Lung (tissue), 12 donors: ENCODE data around the gene NFATC2. TPM values are rescaled to one million over a fixed set of nuclear protein-coding genes. Genes with fewer than 3 reads are reported as not detected.
A peak's percentile ranks its signal among the peaks of the same experiment; 100 is the strongest.

Experiments
- ATAC-seq: fragments of 200-7000 bp; cut with Tn5 transposase; one replicate; pipeline ENCODE4 v1.9.1; 2020; ENCODE audit warnings: moderate number of reproducible peaks; ENCODE audit not compliant: insufficient read depth, low FRiP score
- DNase-seq, 3 donors: peaks; one replicate each; pipeline ENCODE4 v3.0.0-alpha.2; 2013 to 2017
- H3K27ac ChIP-seq, 2 donors: one replicate each; pipeline ENCODE4 v1.5.1; 2013; ENCODE audit warnings: mild to moderate bottlenecking in 2 of 2, moderate library complexity in 2 of 2, control low read depth in 1 of 2, inconsistent platforms in 1 of 2, low read depth in 1 of 2, low read length in 1 of 2
- H3K27me3 ChIP-seq, 3 donors: one replicate each; pipeline ENCODE4 v1.5.1; 2013; ENCODE audit warnings: low read length in 2 of 3; ENCODE audit not compliant: control insufficient read depth in 3 of 3, insufficient read depth in 3 of 3
- H3K36me3 ChIP-seq, 4 donors: one replicate each; pipeline ENCODE4 v1.5.1; 2013; ENCODE audit warnings: low read length in 4 of 4, mild to moderate bottlenecking in 1 of 4, moderate library complexity in 1 of 4; ENCODE audit not compliant: control insufficient read depth in 4 of 4, insufficient read depth in 4 of 4
- H3K4me1 ChIP-seq, 5 donors: one replicate each; pipeline ENCODE4 v1.5.1; 2013; ENCODE audit warnings: low read length in 5 of 5, mild to moderate bottlenecking in 2 of 5, moderate library complexity in 1 of 5; ENCODE audit not compliant: control insufficient read depth in 5 of 5, insufficient read depth in 5 of 5
- H3K4me3 ChIP-seq: one replicate; pipeline ENCODE4 v1.5.1; 2013; ENCODE audit warnings: mild to moderate bottlenecking, control low read depth, moderate library complexity
- H3K9ac ChIP-seq, 2 donors: one replicate each; pipeline ENCODE4 v1.5.1; 2013; ENCODE audit warnings: low read length in 2 of 2, control low read depth in 1 of 2; ENCODE audit not compliant: insufficient read depth in 1 of 2
- H3K9me3 ChIP-seq, 4 donors: one replicate each; pipeline ENCODE4 v1.5.1; 2013; ENCODE audit warnings: low read length in 3 of 4, mild to moderate bottlenecking in 1 of 4, moderate library complexity in 1 of 4; ENCODE audit not compliant: control insufficient read depth in 4 of 4, insufficient read depth in 3 of 4
- WGBS, 2 donors: extraction: QIAGEN DNeasy Blood & Tissue Kit; methylation state at CpG; one replicate each; pipeline ENCODE4 v1.1.7; 2013; 5-methylcytosine and 5-hydroxymethylcytosine counted together
- polyA plus RNA-seq, 2 donors: library from polyadenylated mRNA; stranded (reverse); fragments of 200-250 nt; gene quantifications; one replicate each; pipeline ENCODE4 v1.2.1, GENCODE V29; 2013
- total RNA-seq, 2 donors: library from RNA; depleted of rRNA in 1 of 2; stranded (reverse); fragments of >200 nt in 1 of 2; gene quantifications; one replicate each; pipeline ENCODE4 v1.2.1, GENCODE V29; 2014 to 2021
- TF ChIP-seq, protein P1 (sequence below): IDR thresholded peaks from 2 replicates; pipeline ENCODE4 v1.5.1; 2012; ENCODE audit warnings: mild to moderate bottlenecking; ENCODE audit errors: control extremely low read depth, extremely low read depth
- donor health status: control.
- donor health status: control.
- donor health status: Bipolar disorder and iron deficiency.
- donor health status: healthy.
- donor health status: DM: yes; HTN: yes; CAD: no.

NFATC2 gene
- total and polyA plus RNA-seq, 4 donors: 1.3 to 8.7 (median 4.7) TPM

DNA sequence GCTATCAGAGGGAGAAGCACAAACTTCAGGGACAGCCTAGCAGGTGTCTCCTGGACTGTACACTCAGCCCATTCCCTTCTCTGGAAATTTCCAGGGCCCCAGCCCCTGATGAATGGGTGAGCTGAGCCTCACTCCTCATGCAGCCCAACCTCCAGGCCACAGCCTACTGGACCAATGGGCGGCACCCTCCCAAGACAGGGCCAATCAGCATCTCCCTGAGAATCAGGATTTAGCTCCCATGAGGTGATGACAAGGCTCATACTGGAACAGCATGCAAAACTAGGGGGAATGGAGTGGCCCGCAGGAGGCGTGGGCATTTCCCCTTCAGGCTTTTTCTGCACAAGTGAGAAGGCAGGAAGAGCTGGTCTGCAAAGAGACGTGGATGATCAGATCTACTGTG, 29.0 kb downstream of the NFATC2 start:
- no peak for DNase-seq
- Histone ChIP-seq H3K36me3 (peaks cover 0 to 7% (median 3%) of the 10 kb centered on the region in 4 donors), H3K27ac (no peak overlapping the region), H3K4me1 (peaks cover 0 to 6% (median 0%) of the 10 kb centered on the region in 5 donors), H3K4me3 (no peak overlapping the region), H3K9me3 (no peaks in the 10 kb centered on the region), H3K9ac (no peak overlapping the region), H3K27me3 (no peaks in the 10 kb centered on the region)
- TF ChIP-seq, protein P1, sequence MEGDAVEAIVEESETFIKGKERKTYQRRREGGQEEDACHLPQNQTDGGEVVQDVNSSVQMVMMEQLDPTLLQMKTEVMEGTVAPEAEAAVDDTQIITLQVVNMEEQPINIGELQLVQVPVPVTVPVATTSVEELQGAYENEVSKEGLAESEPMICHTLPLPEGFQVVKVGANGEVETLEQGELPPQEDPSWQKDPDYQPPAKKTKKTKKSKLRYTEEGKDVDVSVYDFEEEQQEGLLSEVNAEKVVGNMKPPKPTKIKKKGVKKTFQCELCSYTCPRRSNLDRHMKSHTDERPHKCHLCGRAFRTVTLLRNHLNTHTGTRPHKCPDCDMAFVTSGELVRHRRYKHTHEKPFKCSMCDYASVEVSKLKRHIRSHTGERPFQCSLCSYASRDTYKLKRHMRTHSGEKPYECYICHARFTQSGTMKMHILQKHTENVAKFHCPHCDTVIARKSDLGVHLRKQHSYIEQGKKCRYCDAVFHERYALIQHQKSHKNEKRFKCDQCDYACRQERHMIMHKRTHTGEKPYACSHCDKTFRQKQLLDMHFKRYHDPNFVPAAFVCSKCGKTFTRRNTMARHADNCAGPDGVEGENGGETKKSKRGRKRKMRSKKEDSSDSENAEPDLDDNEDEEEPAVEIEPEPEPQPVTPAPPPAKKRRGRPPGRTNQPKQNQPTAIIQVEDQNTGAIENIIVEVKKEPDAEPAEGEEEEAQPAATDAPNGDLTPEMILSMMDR: no peak
- WGBS, 2 donors: 92 to 93% methylated on average over 4 of the region's 4 CpGs
- ATAC-seq: no peak

DNA sequence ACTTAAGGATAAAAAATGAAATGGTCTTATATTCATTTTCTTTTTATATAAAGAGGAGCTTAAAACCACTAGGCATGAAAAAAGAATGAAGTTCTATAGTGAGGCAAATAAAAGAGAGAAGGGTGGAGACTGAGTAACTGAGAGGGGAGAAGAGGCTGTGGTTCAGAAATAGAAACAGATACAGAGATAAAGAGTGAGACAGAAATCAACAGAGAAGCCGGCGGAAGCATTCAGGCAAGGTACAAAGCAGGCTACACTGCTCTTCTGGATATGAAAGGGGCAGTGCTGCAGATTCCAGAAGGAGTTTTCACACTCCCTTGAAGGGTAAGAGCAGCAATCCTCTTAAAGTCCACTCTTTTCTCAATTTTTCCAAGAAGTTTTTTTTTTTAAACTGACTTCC, 29.9 kb downstream of the NFATC2 start:
- DNase-seq (peak in 1 of 3 donors; percentile 10), ATAC-seq (no peak)
- TF ChIP-seq, protein P1: no peak
- no peaks in the 10 kb centered on the region for H3K27me3 ChIP-seq
- peaks cover 0 to 7% (median 3%) of the 10 kb centered on the region in 4 donors for H3K36me3 ChIP-seq
- WGBS, 2 donors: 53 to 67% methylated on average over 2 of the region's 2 CpGs
- H3K27ac ChIP-seq: no peak overlapping the region
- no peaks in the 10 kb centered on the region for H3K9me3 ChIP-seq
- no peak overlapping the region for H3K9ac ChIP-seq
- no peak overlapping the region for H3K4me3 ChIP-seq
- peaks cover 0 to 12% (median 3%) of the 10 kb centered on the region in 5 donors for H3K4me1 ChIP-seq

GRCh38 chr20:51511861-51512619, 30.5 kb downstream of the NFATC2 start:
- Histone ChIP-seq H3K9ac (no peak overlapping the region), H3K36me3 (peaks cover 0 to 7% (median 3%) of the 10 kb centered on the region in 4 donors), H3K4me1 (peaks cover 0 to 18% (median 5%) of the 10 kb centered on the region in 5 donors), H3K9me3 (no peaks in the 10 kb centered on the region), H3K27ac (no peak overlapping the region), H3K27me3 (no peaks in the 10 kb centered on the region), H3K4me3 (no peak overlapping the region)
- WGBS, 2 donors: 94% methylated on average over 10 of the region's 10 CpGs
- TF ChIP-seq, protein P1: no peak
- DNase-seq (peak in 1 of 3 donors; percentile 7), ATAC-seq (no peak)
